Astrocyte of the cerebellum (primary cell): ENCODE results near the gene LRRFIP1.

Experiments
- DNase-seq: peaks from one replicate; pipeline ENCODE4 v3.0.0-alpha.2; 2011; ENCODE audit warnings: low read depth
- H3K4me3 ChIP-seq: 2 replicates; pipeline ENCODE4 v1.5.1; 2011; ENCODE audit warnings: mild to moderate bottlenecking, low read depth, low read length, moderate library complexity
- CTCF ChIP-seq: IDR thresholded peaks from 2 replicates; pipeline ENCODE4 v1.5.1; 2012; ENCODE audit warnings: low read length, low read depth, moderate library complexity, mild to moderate bottlenecking; ENCODE audit errors: missing control alignments
- in situ Hi-C: cut with HindIII; loops from 2 replicates; pipeline ENCODE4 v1.10.0; 2017; ENCODE audit warnings: low sequenced_read_pairs

Gene LRRFIP1

GRCh38 chr2:237630216-237631000 lies 3.0 kb downstream of the LRRFIP1 start:
- in situ Hi-C loops, result no loop called here
- no peak for DNase-seq
- no peak overlapping the region for H3K4me3 ChIP-seq
- no peak for TF ChIP-seq CTCF

GRCh38 chr2:237631007-237631785 lies 3.8 kb downstream of the LRRFIP1 start:
- H3K4me3 ChIP-seq, result no peak overlapping the region
- no peak for DNase-seq
- in situ Hi-C loops, result no loop called here
- no peak for TF ChIP-seq CTCF

- no peak overlapping the region for H3K4me3 ChIP-seq
- no peak for TF ChIP-seq CTCF
- in situ Hi-C loops, result no loop called here
- DNase-seq, result no peak
Observed at GRCh38 chr2:237631801-237632585, 4.6 kb downstream of the LRRFIP1 start.

- DNase-seq, result no peak
- in situ Hi-C loops, result no loop called here
- no peak for TF ChIP-seq CTCF
- no peak overlapping the region for H3K4me3 ChIP-seq
Observed at GRCh38 chr2:237633061-237633561, 5.7 kb downstream of the LRRFIP1 start.

GRCh38 chr2:237636578-237636977 lies 9.2 kb downstream of the LRRFIP1 start:
- no peak overlapping the region for H3K4me3 ChIP-seq
- in situ Hi-C loops, result no loop called here
- DNase-seq, result no peak
- no peak for TF ChIP-seq CTCF
